Measurements from ENCODE around the gene MRPL37.

The MRPL37 gene

GRCh38 chr1:54241364-54241763 is 41.4 kb downstream of the MRPL37 start:
- no peak for DNase-seq (ENCODE audit: low read depth)

DNA sequence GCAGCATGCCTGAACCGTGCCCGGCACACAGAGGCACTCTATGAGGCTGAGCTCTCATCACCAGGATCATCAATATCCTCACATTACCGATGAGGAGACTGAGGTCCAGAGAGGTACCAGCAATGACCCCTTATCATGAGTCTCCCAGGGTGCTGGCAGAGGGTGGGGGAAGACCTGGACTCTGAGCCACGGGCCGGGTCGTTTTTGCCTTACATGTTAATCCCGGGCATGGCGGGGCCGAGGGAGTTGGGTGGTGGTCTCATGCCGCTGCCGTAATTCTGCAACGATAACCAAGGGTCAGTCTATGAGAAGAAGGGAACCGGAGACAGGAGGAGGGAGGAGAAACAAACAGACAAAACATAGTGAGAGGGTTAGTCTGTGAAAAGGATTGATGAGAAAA is 43.1 kb downstream of the MRPL37 start:
- DNase-seq (ENCODE audit: low read depth): no peak

- no peak for DNase-seq (ENCODE audit: low read depth)
Observed at GRCh38 chr1:54244655-54245054, 44.7 kb downstream of the MRPL37 start.

- DNase-seq (ENCODE audit: low read depth): no peak
Observed at GRCh38 chr1:54245501-54245900, 45.5 kb downstream of the MRPL37 start.

DNA sequence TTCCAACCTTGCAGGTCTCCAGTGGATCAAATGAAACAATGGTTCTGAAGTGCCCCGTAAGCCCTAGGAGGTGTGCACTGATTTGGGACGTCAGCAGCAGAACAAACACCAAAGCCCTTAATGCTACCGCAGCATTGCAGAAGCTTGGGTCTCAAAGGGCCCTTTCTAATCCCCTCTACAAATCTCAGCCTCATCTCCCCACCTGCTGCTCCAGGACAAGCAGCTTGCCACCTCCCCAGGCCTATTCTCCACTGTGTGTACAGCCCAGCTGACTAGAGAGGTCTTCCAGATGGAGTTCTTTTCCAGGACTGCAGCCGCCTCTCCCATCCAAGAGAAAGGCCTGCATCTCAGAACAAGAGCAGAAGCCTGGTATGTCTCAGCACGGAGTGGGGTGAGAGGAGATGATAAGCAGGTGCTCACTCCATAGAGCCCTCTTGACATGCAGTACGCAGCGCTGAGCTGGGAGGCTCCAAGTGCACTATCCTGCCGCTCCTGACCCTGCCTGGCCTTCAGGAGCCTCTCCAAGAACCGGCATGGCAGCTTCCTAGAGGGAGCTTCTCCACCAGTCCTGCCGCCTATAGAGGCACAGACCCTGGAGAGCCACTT is 46.3 kb downstream of the MRPL37 start:
- no peak for DNase-seq (ENCODE audit: low read depth)

DNA sequence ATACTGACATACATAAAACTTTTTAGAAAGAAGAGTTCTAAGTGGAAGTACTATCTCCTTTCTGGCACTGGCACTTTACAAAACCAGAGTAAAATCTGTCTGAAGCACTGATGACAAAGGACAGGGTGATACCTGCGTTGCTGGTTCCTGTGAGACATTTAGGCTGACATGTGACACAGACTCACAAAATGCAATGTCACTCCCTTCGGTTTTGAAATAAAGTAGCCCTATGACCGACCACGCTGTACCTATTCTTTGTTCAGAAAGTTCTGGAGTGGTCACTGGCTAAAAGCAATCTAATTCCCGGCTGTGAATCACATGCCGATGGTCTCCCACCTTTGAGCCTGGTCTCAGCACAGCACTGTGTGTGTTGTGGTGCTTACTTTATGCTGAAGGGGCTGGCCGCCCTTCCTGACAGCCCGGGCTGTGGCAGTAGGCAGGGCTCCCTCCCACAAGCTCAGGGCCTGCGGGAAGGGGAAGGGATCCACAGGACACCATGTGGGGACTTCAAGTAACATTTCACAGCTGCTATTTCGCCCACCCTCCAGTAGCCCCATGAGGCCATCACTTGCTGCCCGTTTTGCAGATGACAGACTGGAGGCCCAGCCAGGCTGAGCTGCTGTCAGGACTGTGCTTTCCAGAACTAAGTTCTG is 48.0 kb downstream of the MRPL37 start:
- DNase-seq (ENCODE audit: low read depth): no peak

DNA sequence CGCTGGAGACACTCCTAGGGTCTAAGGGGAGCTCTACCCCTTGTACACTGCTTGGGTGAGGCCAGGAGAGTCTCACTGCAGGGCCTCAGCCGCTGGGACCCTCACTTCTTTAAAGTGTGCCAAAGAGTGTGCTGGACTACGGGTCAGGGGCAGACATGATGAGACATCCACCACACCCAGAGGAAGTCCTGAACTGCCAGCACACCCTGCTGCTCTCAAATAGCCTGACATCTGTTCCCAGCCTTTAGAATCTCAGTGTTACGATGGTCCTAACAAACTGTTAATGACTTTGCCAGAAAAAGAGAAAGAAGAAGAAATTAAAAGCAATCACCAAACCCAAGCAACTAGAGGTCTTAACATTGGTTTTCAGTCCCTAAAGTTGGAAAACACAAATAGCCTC is 49.0 kb downstream of the MRPL37 start:
- no peak for DNase-seq (ENCODE audit: low read depth)

DNA sequence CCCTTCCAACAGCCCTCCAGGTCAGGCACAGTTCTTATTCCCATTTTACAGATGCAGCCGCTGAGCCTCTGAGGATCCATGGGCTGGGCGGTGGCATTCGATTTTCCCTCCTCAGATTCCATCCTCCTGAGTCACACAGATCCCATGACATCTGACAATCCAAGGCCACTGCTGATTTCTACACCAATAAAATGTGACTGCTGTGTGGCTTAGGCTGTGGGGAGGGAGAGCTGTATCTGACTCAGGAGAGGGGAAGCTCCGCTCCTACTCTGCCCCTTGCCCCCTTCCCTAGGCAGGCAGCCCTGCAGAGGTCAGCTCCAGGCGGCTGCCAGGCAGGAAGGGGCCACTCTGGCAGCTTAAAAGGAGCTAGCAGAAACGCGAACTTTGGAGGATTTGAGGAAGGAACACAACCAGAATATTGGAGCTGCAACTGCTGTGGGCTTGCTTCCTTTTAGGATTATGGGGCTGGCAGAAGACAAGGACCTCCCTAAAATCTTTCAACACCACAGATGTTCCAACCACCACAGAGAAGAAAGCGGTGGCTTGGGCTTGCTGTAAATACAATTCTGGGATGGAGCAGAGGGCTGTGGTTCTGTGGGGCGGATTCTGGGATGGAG is 50.0 kb downstream of the MRPL37 start:
- DNase-seq (ENCODE audit: low read depth): peak; percentile 55

DNA sequence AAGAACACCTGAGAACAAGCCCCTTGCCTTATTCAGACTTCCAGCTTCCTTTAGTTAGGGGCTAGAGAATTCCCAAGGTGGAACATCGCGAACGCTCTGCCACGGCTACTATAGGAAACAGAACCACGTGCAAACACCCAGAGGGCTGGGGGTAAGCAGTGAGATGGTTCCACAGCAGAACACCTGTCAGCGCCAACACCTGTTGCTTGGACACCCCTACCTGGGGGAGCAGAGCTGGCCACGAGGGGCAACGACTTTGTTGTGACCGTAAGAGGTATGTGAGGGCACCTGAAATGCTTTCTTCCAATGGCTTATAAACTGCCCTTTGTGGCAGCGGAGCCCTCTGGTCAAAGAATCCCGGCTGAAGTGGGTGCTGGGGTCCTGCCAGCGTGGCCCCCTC is 50.7 kb downstream of the MRPL37 start:
- DNase-seq (ENCODE audit: low read depth): no peak

GRCh38 chr1:54252371-54252936 is 52.5 kb downstream of the MRPL37 start:
- DNase-seq (ENCODE audit: low read depth): no peak

GRCh38 chr1:54253480-54253879 is 53.5 kb downstream of the MRPL37 start:
- peak; percentile 91 for DNase-seq (ENCODE audit: low read depth)

- DNase-seq (ENCODE audit: low read depth): peak; percentile 61
Observed at GRCh38 chr1:54254055-54254454, 54.1 kb downstream of the MRPL37 start.

GRCh38 chr1:54255026-54255702 is 55.2 kb downstream of the MRPL37 start:
- peak; percentile 80 for DNase-seq (ENCODE audit: low read depth)

GRCh38 chr1:54256522-54257345 is 56.8 kb downstream of the MRPL37 start:
- DNase-seq (ENCODE audit: low read depth): no peak

DNA sequence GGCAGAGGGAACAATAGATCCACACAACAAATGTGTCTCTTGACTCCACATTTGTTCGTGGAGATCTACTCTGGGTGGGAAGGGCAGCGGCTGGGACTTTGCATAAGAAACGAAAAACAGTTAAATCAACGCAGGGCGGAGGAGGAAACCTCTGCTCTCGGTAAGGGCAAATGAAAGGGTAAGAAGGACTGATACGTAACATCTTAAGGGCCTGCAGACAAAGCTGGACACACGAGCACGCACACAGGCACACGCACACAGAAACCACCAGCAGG is 57.3 kb downstream of the MRPL37 start:
- DNase-seq (ENCODE audit: low read depth): no peak

DNA sequence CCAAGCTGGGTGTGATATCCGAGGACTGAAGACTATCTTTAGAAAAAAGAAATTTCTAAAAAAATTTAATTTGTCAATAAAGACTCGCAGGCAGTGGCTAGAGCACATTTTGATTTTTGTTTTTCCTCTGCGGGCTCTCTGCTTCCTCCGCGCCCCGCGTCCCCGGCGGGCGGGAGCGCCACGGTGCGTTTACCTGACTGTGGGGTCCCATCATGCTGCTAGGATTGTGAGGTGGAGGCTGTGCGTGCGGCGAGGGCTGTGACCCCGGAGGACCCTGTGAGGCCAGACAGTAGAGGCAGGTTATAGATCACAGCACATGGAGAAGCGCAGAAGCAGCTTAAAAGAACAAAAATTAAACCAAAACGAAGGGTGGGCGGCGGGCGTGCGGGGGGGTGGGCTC is 57.9 kb downstream of the MRPL37 start:
- DNase-seq (ENCODE audit: low read depth): no peak

- no peak for DNase-seq (ENCODE audit: low read depth)
Observed at GRCh38 chr1:54259546-54260140, 59.7 kb downstream of the MRPL37 start.

DNA sequence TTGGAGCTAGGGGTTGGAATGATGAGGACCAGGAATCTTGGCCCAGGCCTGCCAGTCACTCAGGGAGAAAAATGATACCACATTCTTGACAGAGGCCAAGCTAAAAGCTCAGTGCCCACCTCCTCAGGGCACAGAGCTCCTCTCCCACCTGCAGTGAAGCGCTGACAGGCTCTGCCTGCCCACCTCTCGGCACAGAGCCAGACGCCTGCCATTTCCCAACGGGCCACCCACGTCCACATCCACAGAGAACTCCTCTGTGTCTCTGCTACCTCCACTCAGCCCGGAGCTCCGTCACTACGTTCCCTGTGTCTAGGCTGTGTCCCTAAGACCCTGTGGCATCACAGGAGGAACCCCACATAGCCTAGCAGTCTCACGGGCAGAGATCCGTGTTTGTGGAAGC is 60.8 kb downstream of the MRPL37 start:
- no peak for DNase-seq (ENCODE audit: low read depth)

- no peak for DNase-seq (ENCODE audit: low read depth)
Observed at GRCh38 chr1:54262244-54262643, 62.3 kb downstream of the MRPL37 start.

DNA sequence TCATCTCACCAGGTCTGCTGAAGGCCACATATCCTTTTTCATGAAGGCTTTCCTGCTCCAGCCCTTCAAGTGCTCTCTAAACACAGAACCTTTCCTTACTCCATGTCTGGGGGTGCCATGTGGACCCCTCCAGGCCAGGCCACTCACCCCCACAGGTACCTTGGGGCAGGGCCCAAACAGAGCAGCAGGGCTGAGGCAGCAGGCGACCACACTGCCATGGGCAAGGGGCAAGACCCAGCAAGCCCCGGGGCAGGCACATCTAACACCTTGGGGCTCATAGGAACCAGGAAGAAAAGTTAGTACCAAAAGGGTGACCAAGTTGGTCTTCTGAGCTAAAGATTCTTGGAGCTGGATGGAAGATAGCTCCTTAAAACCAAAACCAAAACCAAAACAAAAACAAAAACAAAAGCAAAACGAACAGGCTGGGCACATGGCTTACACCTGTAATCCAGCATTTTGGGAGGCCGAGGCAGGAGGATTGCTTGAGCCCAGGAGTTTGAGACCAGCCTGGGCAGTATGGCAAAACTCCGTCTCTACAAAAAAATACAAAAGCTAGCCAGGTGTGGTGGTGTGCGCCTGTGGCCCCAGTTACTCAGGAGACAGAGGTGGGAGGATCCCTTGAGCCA is 63.7 kb downstream of the MRPL37 start:
- no peak for DNase-seq (ENCODE audit: low read depth)

- no peak for DNase-seq (ENCODE audit: low read depth)
Observed at GRCh38 chr1:54265126-54265525, 65.2 kb downstream of the MRPL37 start.
